ENCODE data around the gene ARMH3. TPM values are rescaled to one million over a fixed set of nuclear protein-coding genes. Genes with fewer than 3 reads are reported as not detected.

The ARMH3 gene
- total RNA-seq, 6 experiments from 2014 or later: 18.0 to 21.7 (median 18.8) TPM

DNA sequence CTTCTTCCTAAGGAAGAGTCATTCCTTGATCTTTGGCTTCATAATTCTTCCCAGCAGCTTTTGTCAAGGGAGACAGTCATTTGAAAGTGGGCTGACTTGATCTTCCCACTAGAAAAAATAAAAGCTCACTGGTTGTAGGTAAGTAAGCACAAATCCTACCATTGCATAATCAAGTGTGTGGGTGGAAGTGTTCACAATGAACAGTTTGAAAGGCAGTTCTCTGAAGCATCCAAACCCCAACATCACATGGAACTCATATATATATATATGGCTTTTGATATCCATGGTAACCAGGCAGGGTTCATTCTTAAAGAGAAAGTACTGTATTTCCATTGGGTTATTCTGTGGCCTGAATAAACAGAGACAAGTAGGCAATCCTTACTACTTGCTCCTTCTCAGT, 51.6 kb downstream of the ARMH3 start:
- H3K9me3 Mint-ChIP-seq: no peaks in the 10 kb centered on the region
- H3K4me1 Mint-ChIP-seq (ENCODE audit: low read depth): peaks cover 13% of the 10 kb centered on the region
- no peak overlapping the region for H3K4me3 Mint-ChIP-seq
- peak; percentile 3 for DNase-seq
- peak overlapping the region; percentile 13; the same call in 1 of the 2 replicates for H3K27ac Mint-ChIP-seq
- H3K36me3 Mint-ChIP-seq (ENCODE audit: low read depth): peaks cover 17% of the 10 kb centered on the region; the same call in 1 of the 2 replicates
- H3K27me3 Mint-ChIP-seq (ENCODE audit: insufficient read depth): no peaks in the 10 kb centered on the region
- TF ChIP-seq, protein P1, sequence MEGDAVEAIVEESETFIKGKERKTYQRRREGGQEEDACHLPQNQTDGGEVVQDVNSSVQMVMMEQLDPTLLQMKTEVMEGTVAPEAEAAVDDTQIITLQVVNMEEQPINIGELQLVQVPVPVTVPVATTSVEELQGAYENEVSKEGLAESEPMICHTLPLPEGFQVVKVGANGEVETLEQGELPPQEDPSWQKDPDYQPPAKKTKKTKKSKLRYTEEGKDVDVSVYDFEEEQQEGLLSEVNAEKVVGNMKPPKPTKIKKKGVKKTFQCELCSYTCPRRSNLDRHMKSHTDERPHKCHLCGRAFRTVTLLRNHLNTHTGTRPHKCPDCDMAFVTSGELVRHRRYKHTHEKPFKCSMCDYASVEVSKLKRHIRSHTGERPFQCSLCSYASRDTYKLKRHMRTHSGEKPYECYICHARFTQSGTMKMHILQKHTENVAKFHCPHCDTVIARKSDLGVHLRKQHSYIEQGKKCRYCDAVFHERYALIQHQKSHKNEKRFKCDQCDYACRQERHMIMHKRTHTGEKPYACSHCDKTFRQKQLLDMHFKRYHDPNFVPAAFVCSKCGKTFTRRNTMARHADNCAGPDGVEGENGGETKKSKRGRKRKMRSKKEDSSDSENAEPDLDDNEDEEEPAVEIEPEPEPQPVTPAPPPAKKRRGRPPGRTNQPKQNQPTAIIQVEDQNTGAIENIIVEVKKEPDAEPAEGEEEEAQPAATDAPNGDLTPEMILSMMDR (IDR thresholded peaks at IDR 0.05): no peak

- Mint-ChIP-seq H3K36me3 (ENCODE audit: low read depth) (peaks cover 17% of the 10 kb centered on the region; the same call in 1 of the 2 replicates), H3K4me3 (no peak overlapping the region), H3K4me1 (ENCODE audit: low read depth) (peaks cover 7% of the 10 kb centered on the region), H3K9me3 (no peaks in the 10 kb centered on the region), H3K27me3 (ENCODE audit: insufficient read depth) (no peaks in the 10 kb centered on the region), H3K27ac (no peak overlapping the region)
- DNase-seq: no peak
- TF ChIP-seq, protein P1 (IDR thresholded peaks at IDR 0.05): no peak
These were observed 52.4 kb downstream of the ARMH3 start for GRCh38 chr10:102003541-102003940.

DNA sequence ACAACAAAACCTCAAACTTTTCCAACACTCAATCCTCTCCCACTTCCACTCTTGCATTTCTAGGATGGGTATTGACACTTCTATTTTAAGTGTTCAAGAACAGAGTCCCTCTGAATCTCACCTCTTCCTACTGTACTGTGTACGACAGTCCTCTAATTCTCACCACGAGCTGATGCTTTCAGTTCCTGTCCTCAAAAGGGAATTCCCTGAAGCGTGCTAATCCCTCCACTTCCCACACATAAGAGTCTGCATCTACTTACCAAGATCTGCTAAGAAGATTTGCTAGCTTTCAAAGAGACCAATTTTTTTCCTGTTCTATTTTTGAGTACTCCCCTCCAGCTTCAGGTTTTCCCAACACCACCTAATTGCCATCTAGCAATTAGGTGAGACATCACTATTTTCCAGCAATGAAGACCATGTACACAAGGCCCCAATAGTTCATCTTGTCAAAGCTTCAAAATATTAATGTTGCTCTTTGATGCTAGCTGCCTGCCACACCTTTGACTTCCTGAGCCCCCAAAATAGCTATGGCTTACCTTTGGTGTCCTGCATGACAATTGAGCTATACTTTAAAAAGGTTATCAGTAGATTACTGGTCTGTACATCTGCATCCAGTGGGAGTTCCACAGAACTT, 54.4 kb downstream of the ARMH3 start:
- H3K4me3 Mint-ChIP-seq: no peak overlapping the region
- H3K27ac Mint-ChIP-seq: no peak overlapping the region
- peaks cover 17% of the 10 kb centered on the region; the same call in 1 of the 2 replicates for H3K36me3 Mint-ChIP-seq (ENCODE audit: low read depth)
- no peaks in the 10 kb centered on the region for H3K27me3 Mint-ChIP-seq (ENCODE audit: insufficient read depth)
- TF ChIP-seq, protein P1 (IDR thresholded peaks at IDR 0.05): no peak
- H3K4me1 Mint-ChIP-seq (ENCODE audit: low read depth): peaks cover 7% of the 10 kb centered on the region
- DNase-seq: no peak
- no peaks in the 10 kb centered on the region for H3K9me3 Mint-ChIP-seq

GRCh38 chr10:101997803-101998202, 58.2 kb downstream of the ARMH3 start:
- Mint-ChIP-seq H3K27ac (no peak overlapping the region), H3K36me3 (ENCODE audit: low read depth) (no peaks in the 10 kb centered on the region), H3K4me3 (no peak overlapping the region), H3K4me1 (ENCODE audit: low read depth) (peaks cover 16% of the 10 kb centered on the region), H3K9me3 (no peaks in the 10 kb centered on the region), H3K27me3 (ENCODE audit: insufficient read depth) (no peaks in the 10 kb centered on the region)
- TF ChIP-seq, protein P1 (IDR thresholded peaks at IDR 0.05): no peak
- no peak for DNase-seq

DNA sequence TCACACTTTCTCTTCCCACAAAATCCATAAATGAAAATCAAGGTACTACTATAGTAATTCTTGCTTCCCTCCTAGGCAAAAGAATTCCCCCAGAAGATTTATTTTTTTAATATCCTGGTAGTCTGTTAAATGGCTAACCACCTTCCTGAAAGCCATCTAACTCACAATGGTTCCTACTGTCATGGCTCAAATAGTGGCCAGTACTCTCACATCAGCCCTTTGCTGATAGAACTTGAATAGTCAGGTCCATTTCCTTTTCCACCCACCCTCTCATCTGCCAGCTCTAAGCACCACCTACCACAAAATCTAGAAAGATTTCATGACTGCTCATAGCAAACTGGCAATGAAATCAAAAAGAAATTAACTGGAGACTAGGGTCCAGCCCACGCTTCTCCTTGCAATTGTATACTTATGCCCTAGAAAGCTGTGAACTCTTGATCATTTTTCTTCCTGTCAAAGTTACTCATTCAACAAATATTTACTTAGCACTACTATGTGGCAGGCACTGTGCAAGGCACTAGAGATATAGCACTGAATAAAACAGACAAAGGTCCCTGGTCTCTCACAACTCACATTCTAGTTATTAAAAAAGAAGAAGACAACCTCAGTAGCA, 60.4 kb downstream of the ARMH3 start:
- no peaks in the 10 kb centered on the region for H3K27me3 Mint-ChIP-seq (ENCODE audit: insufficient read depth)
- peaks cover 16% of the 10 kb centered on the region for H3K4me1 Mint-ChIP-seq (ENCODE audit: low read depth)
- TF ChIP-seq, protein P1 (IDR thresholded peaks at IDR 0.05): no peak
- no peak overlapping the region for H3K4me3 Mint-ChIP-seq
- H3K27ac Mint-ChIP-seq: peak overlapping the region; percentile 12; the same call in 1 of the 2 replicates
- DNase-seq: peak; percentile 4
- peaks cover 14% of the 10 kb centered on the region; the same call in 1 of the 2 replicates for H3K36me3 Mint-ChIP-seq (ENCODE audit: low read depth)
- H3K9me3 Mint-ChIP-seq: no peaks in the 10 kb centered on the region
